Measurements from ENCODE around the gene EBPL. TPM values are rescaled to one million over a fixed set of nuclear protein-coding genes. Genes with fewer than 3 reads are reported as not detected.

Gene EBPL
- 10 to 100 TPM; 12.2 to 43.9 TPM for total RNA-seq

GRCh38 chr13:49690995-49691784 lies at the start of gene EBPL:
TSS of gene EBPL (minus strand) at chr13:49691486. CDS start at chr13:49691424, 62 bp downstream.
- DNase-seq (ENCODE audit: low spot score) (peak; percentile 77), ATAC-seq (ENCODE audit: insufficient number of reproducible peaks, low FRiP score, low read depth) (peak; percentile 98)
- H3K4me1 ChIP-seq (ENCODE audit: control insufficient read depth in 1 of 2, low read depth in 2 of 2), result peaks cover 0 to 10% of the 10 kb centered on the region in 2 donors

GRCh38 chr13:49740870-49741269 lies 49.6 kb upstream of the EBPL start:
- H3K9me3 ChIP-seq, result no peaks in the 10 kb centered on the region
- TF ChIP-seq CTCF (IDR thresholded peaks at IDR 0.05), result no peak
- H3K27me3 ChIP-seq (replicated peaks; ENCODE audit: insufficient read depth), result no peaks in the 10 kb centered on the region
- no peaks in the 10 kb centered on the region for H3K4me1 ChIP-seq (ENCODE audit: control insufficient read depth in 1 of 2, low read depth in 2 of 2)
- H3K27ac ChIP-seq, result no peak overlapping the region
- H3K4me3 ChIP-seq, result no peak overlapping the region
- no peak for DNase-seq (ENCODE audit: low spot score)
- ATAC-seq (ENCODE audit: insufficient number of reproducible peaks, low FRiP score, low read depth), result no peak
- peaks cover 2% of the 10 kb centered on the region for H3K36me3 ChIP-seq

More at GRCh38 chr13:49690995-49691784, at the start of gene EBPL:
- H3K36me3 ChIP-seq, result no peaks in the 10 kb centered on the region
- H3K27me3 ChIP-seq (replicated peaks; ENCODE audit: insufficient read depth), result no peaks in the 10 kb centered on the region
- no peaks in the 10 kb centered on the region for H3K9me3 ChIP-seq
- peak within 1 kb of the TSS; percentile 65 to 78 for H3K27ac ChIP-seq
- no peak for TF ChIP-seq CTCF (IDR thresholded peaks at IDR 0.05)
- H3K4me3 ChIP-seq, result peak within 1 kb of the TSS; percentile 77

- no peaks in the 10 kb centered on the region for H3K36me3 ChIP-seq
- DNase-seq (ENCODE audit: low spot score) (no peak), ATAC-seq (ENCODE audit: insufficient number of reproducible peaks, low FRiP score, low read depth) (no peak)
- no peak for TF ChIP-seq CTCF (IDR thresholded peaks at IDR 0.05)
- no peak overlapping the region for H3K4me3 ChIP-seq
- no peaks in the 10 kb centered on the region for H3K27me3 ChIP-seq (replicated peaks; ENCODE audit: insufficient read depth)
- H3K9me3 ChIP-seq, result no peaks in the 10 kb centered on the region
- H3K4me1 ChIP-seq (ENCODE audit: control insufficient read depth in 1 of 2, low read depth in 2 of 2), result no peaks in the 10 kb centered on the region
- H3K27ac ChIP-seq, result no peak overlapping the region
These were observed 48.4 kb upstream of the EBPL start for GRCh38 chr13:49739498-49740187.

GRCh38 chr13:49733181-49733951 lies 42.1 kb upstream of the EBPL start:
- H3K27ac ChIP-seq, result no peak overlapping the region
- ATAC-seq (ENCODE audit: insufficient number of reproducible peaks, low FRiP score, low read depth) (no peak), DNase-seq (ENCODE audit: low spot score) (no peak)
- TF ChIP-seq CTCF (IDR thresholded peaks at IDR 0.05), result no peak
- no peaks in the 10 kb centered on the region for H3K36me3 ChIP-seq
- H3K27me3 ChIP-seq (replicated peaks; ENCODE audit: insufficient read depth), result no peaks in the 10 kb centered on the region
- peaks cover 0 to 6% of the 10 kb centered on the region in 2 donors for H3K4me1 ChIP-seq (ENCODE audit: control insufficient read depth in 1 of 2, low read depth in 2 of 2)
- no peak overlapping the region for H3K4me3 ChIP-seq
- H3K9me3 ChIP-seq, result no peaks in the 10 kb centered on the region

- H3K9me3 ChIP-seq, result no peaks in the 10 kb centered on the region
- no peak overlapping the region for H3K27ac ChIP-seq
- H3K4me1 ChIP-seq (ENCODE audit: control insufficient read depth in 1 of 2, low read depth in 2 of 2), result peaks cover 0 to 6% of the 10 kb centered on the region in 2 donors
- ATAC-seq (ENCODE audit: insufficient number of reproducible peaks, low FRiP score, low read depth) (no peak), DNase-seq (ENCODE audit: low spot score) (no peak)
- no peaks in the 10 kb centered on the region for H3K36me3 ChIP-seq
- H3K27me3 ChIP-seq (replicated peaks; ENCODE audit: insufficient read depth), result no peaks in the 10 kb centered on the region
- TF ChIP-seq CTCF (IDR thresholded peaks at IDR 0.05), result no peak
- H3K4me3 ChIP-seq, result no peak overlapping the region
These were observed 40.5 kb upstream of the EBPL start for GRCh38 chr13:49731766-49732165.

All from thoracic aorta (tissue), 2 donors.